Heart right ventricle (tissue), 16 donors: ENCODE data around the gene RNH1. TPM values are rescaled to one million over a fixed set of nuclear protein-coding genes. Genes with fewer than 3 reads are reported as not detected.

ENCODE experiments used
- ATAC-seq, 8 donors: fragments of 200-7000 bp; cut with Tn5 transposase; one replicate each; pipeline ENCODE4 v1.9.1; 2020; ENCODE audit warnings: mild to moderate bottlenecking in 8 of 8, moderate library complexity in 8 of 8, moderate number of reproducible peaks in 1 of 8
- DNase-seq, 2 donors: peaks; one replicate each; pipeline ENCODE4 v3.0.0-alpha.2; 2020
- H3K27ac ChIP-seq, 10 donors: fragments of 200-600 bp; sonication (generic) in 2 of 10; one replicate each; pipeline versions ENCODE4 v1.5.0 to v1.8.0; 2020 to 2022; ENCODE audit warnings: mild to moderate bottlenecking in 3 of 10
- H3K27me3 ChIP-seq, 7 donors: fragments of 200-600 bp; one replicate each; pipeline ENCODE4 v1.8.0; 2021 to 2022; ENCODE audit warnings: mild to moderate bottlenecking in 2 of 7
- H3K36me3 ChIP-seq, 9 donors: fragments of 200-600 bp; sonication (generic) in 1 of 9; one replicate each; pipeline versions ENCODE4 v1.5.0 to v1.8.0; 2020 to 2022; ENCODE audit warnings: mild to moderate bottlenecking in 2 of 9
- H3K4me1 ChIP-seq, 9 donors: fragments of 200-600 bp; sonication (generic) in 1 of 9; one replicate each; pipeline versions ENCODE4 v1.5.0 to v1.8.0; 2020 to 2022; ENCODE audit warnings: mild to moderate bottlenecking in 4 of 9
- H3K4me3 ChIP-seq, 10 donors: fragments of 200-600 bp; sonication (generic) in 2 of 10; one replicate each; pipeline versions ENCODE4 v1.5.0 to v1.8.0; 2020 to 2022; ENCODE audit warnings: mild to moderate bottlenecking in 7 of 10, moderate library complexity in 2 of 10
- H3K9me3 ChIP-seq, 11 donors: fragments of 200-600 bp in 10 of 11; sonication (generic) in 2 of 11; one replicate each; pipeline versions ENCODE4 v1.5.0 to v1.8.0; 2013 to 2022; ENCODE audit warnings: mild to moderate bottlenecking in 2 of 11, control low read depth in 1 of 11, moderate library complexity in 1 of 11
- CTCF ChIP-seq, 9 donors: fragments of 200-600 bp; sonication (generic) in 2 of 9; IDR thresholded peaks; one replicate each; pipeline versions ENCODE4 v1.5.0 to v1.8.0; 2021 to 2022; ENCODE audit warnings: antibody characterized with exemption in 9 of 9, mild to moderate bottlenecking in 5 of 9, moderate library complexity in 1 of 9
- WGBS, 2 donors: extraction: QIAGEN DNeasy Blood & Tissue Kit; methylation state at CpG; one replicate each; pipeline ENCODE4 v1.1.7; 2013; ENCODE audit warnings: inconsistent platforms in 1 of 2; 5-methylcytosine and 5-hydroxymethylcytosine counted together
- intact Hi-C, 10 donors: fragments of 100-400 bp; cut with DNase I; formaldehyde crosslinking; loops; one replicate each; pipeline versions ENCODE4 v1.11.1 to v1.14.2; 2022
- polyA plus RNA-seq, 2 donors: library from polyadenylated mRNA; stranded (reverse); fragments of 200-250 nt; gene quantifications; one replicate each; pipeline ENCODE4 v1.2.3, GENCODE V29; 2013
- total RNA-seq, 10 donors: library from RNA; stranded (reverse); fragmentation: NEBNext Ultra II Directional in 3 of 10; extraction: Animal tissue kit (Norgen Biotek cat#: 25700) in 3 of 10; gene quantifications; one replicate each; pipeline versions ENCODE4 v1.2.1 to v1.2.4, GENCODE V29; 2021 to 2023
- donor health status: Arrhythmogenic right ventricular cardiomyopathy.
- donor health status: ischemic (EF 13 %, LVEDD 7.1; RV severe dilation, severe dysfunction).
- donor health status: healthy with polysubstance abuse.
- donor health status: DM: no; HTN: yes; CAD: no.
- donor health status: DM: no; HTN: no; CAD: no.
- donor health status: ischemic (EF 25% LVEDD 6.9; RV normal size, moderate dysfunction).
- donor health status: ischemic (EF 25% LVEDD 5.7; RV mildly dilated, moderate dysfunction).
- donor health status: healthy.
- donor health status: DM: yes; HTN: yes; CAD: no.
- donor health status: Ischemic cardiomyopathy.
- donor health status: ischemic (EF 35%, LVEDD 5.7; RV mildly dilated, moderate dysfunction).
- donor health status: nonischemic (EF 11% LVEDD 7.7; RV severe dilation, severe dysfunction).
- donor health status: DM: yes; HTN: yes; CAD: no.
- donor health status: PGD.
- donor health status: ischemic (EF 29% LVEDD 5.4; RV normal size, mild dysfunction).
- donor health status: nonischemic (EF 23%, LVEDD 6.1; RV moderate dilation, normal function).

Gene RNH1
- total and polyA plus RNA-seq, 12 donors = 37.4 to 221 (median 153) TPM

GRCh38 chr11:532527-532985 is 25.5 kb upstream of the RNH1 start:
- ATAC-seq = no peak

GRCh38 chr11:531919-532526 is 25.0 kb upstream of the RNH1 start:
- no peak for TF ChIP-seq CTCF (IDR thresholded peaks at IDR 0.05)
- no peak for ATAC-seq
- intact Hi-C loops = loop anchor here in 1 of 10 donors (10.0 kb wide), 1 partner anchor 93 kb away; the partner anchor contains the start of genes CDHR5 and SCT
- Histone ChIP-seq H3K4me3 (no peak overlapping the region), H3K27ac (no peak overlapping the region), H3K27me3 (peaks cover 0 to 11% (median 5%) of the 10 kb centered on the region in 7 donors), H3K9me3 (no peaks in the 10 kb centered on the region), H3K4me1 (peaks cover 10 to 44% (median 32%) of the 10 kb centered on the region in 9 donors), H3K36me3 (peaks cover 0 to 38% (median 16%) of the 10 kb centered on the region in 9 donors)
- 83 to 85% methylated on average over 18 of the region's 18 CpGs for WGBS, 2 donors
- no peak for DNase-seq

More at GRCh38 chr11:532527-532985, 25.5 kb upstream of the RNH1 start:
- 76 to 79% methylated on average over 21 to 23 of the region's 23 CpGs for WGBS, 2 donors
- intact Hi-C loops = loop anchor here in 1 of 10 donors (10.0 kb wide), 1 partner anchor 92 kb away; the partner anchor contains the start of genes CDHR5 and SCT
- no peak overlapping the region for H3K4me3 ChIP-seq
- no peak for DNase-seq
- peaks cover 15 to 49% (median 37%) of the 10 kb centered on the region in 9 donors for H3K4me1 ChIP-seq
- no peak for TF ChIP-seq CTCF (IDR thresholded peaks at IDR 0.05)
- peaks cover 0 to 38% (median 16%) of the 10 kb centered on the region in 9 donors for H3K36me3 ChIP-seq
- peaks cover 0 to 16% (median 10%) of the 10 kb centered on the region in 7 donors for H3K27me3 ChIP-seq
- H3K27ac ChIP-seq = no peak overlapping the region
- no peaks in the 10 kb centered on the region for H3K9me3 ChIP-seq

- DNase-seq (no peak), ATAC-seq (no peak)
- intact Hi-C loops = loop anchor here in 1 of 10 donors (10.0 kb wide), 1 partner anchor 94 kb away; the partner anchor contains the start of genes CDHR5 and SCT
- Histone ChIP-seq H3K9me3 (no peaks in the 10 kb centered on the region), H3K4me1 (peaks cover 9 to 36% (median 23%) of the 10 kb centered on the region in 9 donors), H3K36me3 (peaks cover 0 to 38% (median 16%) of the 10 kb centered on the region in 9 donors), H3K27ac (no peak overlapping the region), H3K4me3 (no peak overlapping the region), H3K27me3 (peaks cover 0 to 3% (median 0%) of the 10 kb centered on the region in 7 donors)
- 87 to 90% methylated on average over 27 to 28 of the region's 28 CpGs for WGBS, 2 donors
- no peak for TF ChIP-seq CTCF (IDR thresholded peaks at IDR 0.05)
Observed at GRCh38 chr11:530960-531831, 24.2 kb upstream of the RNH1 start.
